Peyer's patch (tissue), 4 donors: ENCODE measurements around the gene PEF1.

Experiments
- POLR2A ChIP-seq, 2 donors: fragments of 450-650 bp; IDR thresholded peaks; one replicate each; pipeline ENCODE4 v1.5.1; 2017; ENCODE audit warnings: antibody characterized with exemption in 2 of 2, mild to moderate bottlenecking in 2 of 2, moderate library complexity in 2 of 2
- TF ChIP-seq, protein P1 (sequence below), 6 experiments: fragments of 450-650 bp in 4 of 6; fragments of 200-600 bp in 2 of 6; sonication (generic) in 1 of 6; IDR thresholded peaks; one replicate each; pipeline ENCODE4 v1.5.1; 2017 to 2019; ENCODE audit warnings: antibody characterized with exemption in 6 of 6, mild to moderate bottlenecking in 3 of 6, moderate library complexity in 1 of 6

DNA sequence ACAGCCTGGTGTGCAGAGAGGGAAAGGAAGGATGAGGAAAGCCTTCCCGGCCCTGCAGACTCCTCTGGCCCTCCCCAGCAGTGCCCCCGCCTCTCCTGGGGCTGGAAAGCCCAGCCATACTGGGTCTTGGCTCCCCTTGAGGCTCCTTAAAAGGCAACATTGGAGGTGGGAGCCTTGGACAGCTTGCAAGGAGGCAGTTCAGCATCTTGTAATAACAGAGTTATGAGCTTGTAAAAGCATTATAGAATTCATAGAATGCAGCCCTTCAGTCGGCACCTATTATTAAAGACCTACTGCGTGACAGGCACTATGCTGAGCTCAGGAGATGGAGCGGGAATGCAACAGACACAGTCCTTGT is 64.2 kb downstream of the PEF1 start:
- TF ChIP-seq, protein P1, sequence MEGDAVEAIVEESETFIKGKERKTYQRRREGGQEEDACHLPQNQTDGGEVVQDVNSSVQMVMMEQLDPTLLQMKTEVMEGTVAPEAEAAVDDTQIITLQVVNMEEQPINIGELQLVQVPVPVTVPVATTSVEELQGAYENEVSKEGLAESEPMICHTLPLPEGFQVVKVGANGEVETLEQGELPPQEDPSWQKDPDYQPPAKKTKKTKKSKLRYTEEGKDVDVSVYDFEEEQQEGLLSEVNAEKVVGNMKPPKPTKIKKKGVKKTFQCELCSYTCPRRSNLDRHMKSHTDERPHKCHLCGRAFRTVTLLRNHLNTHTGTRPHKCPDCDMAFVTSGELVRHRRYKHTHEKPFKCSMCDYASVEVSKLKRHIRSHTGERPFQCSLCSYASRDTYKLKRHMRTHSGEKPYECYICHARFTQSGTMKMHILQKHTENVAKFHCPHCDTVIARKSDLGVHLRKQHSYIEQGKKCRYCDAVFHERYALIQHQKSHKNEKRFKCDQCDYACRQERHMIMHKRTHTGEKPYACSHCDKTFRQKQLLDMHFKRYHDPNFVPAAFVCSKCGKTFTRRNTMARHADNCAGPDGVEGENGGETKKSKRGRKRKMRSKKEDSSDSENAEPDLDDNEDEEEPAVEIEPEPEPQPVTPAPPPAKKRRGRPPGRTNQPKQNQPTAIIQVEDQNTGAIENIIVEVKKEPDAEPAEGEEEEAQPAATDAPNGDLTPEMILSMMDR (IDR thresholded peaks at IDR 0.05), result no peak
- TF ChIP-seq POLR2A (IDR thresholded peaks at IDR 0.05), result no peak
